Dermis blood vessel endothelial cell (primary cell): ENCODE data around the gene CER1. TPM values are rescaled to one million over a fixed set of nuclear protein-coding genes. Genes with fewer than 3 reads are reported as not detected.

ENCODE experiments used
- DNase-seq: peaks from one replicate; pipeline ENCODE4 v3.0.0; 2010
- total RNA-seq: library from RNA; depleted of rRNA; stranded (reverse); fragments of >200 nt; gene quantifications from 2 replicates; pipeline ENCODE4 v1.2.3, GENCODE V29; 2014

CER1 gene
- not detected in 2 replicates for total RNA-seq

GRCh38 chr9:14722391-14723035, at the start of gene CER1:
Gene CER1, minus strand, starts transcription at chr9:14722733. Its CDS starts 61 bp downstream, at chr9:14722672.
- no peak for DNase-seq

- DNase-seq, result no peak
These were observed 48.1 kb upstream of the CER1 start for GRCh38 chr9:14770592-14770991.

GRCh38 chr9:14769230-14769571, 46.7 kb upstream of the CER1 start:
- DNase-seq, result peak; percentile 84

- peak; percentile 82 for DNase-seq
These were observed 46.1 kb upstream of the CER1 start for GRCh38 chr9:14768405-14769229.

GRCh38 chr9:14766299-14766698, 43.8 kb upstream of the CER1 start:
- DNase-seq, result peak; percentile 61

- DNase-seq, result no peak
These were observed 39.1 kb upstream of the CER1 start for GRCh38 chr9:14761584-14761983.

GRCh38 chr9:14760060-14760459, 37.5 kb upstream of the CER1 start:
- DNase-seq, result no peak

GRCh38 chr9:14756291-14756690, 33.8 kb upstream of the CER1 start:
- no peak for DNase-seq

- DNase-seq, result peak; percentile 2
These were observed 30.3 kb upstream of the CER1 start for GRCh38 chr9:14752871-14753270.

GRCh38 chr9:14752271-14752670, 29.7 kb upstream of the CER1 start:
- DNase-seq, result peak; percentile 89

GRCh38 chr9:14750821-14751220, 28.3 kb upstream of the CER1 start:
- DNase-seq, result peak; percentile 62

- DNase-seq, result peak; percentile 19
These were observed 27.2 kb upstream of the CER1 start for GRCh38 chr9:14749741-14750211.

- DNase-seq, result no peak
These were observed 25.8 kb upstream of the CER1 start for GRCh38 chr9:14748373-14748772.

GRCh38 chr9:14747111-14747510, 24.6 kb upstream of the CER1 start:
- DNase-seq, result peak; percentile 34

- DNase-seq, result peak; percentile 92
These were observed 24.1 kb upstream of the CER1 start for GRCh38 chr9:14746626-14747025.

GRCh38 chr9:14744768-14745167, 22.2 kb upstream of the CER1 start:
- DNase-seq, result no peak

- DNase-seq, result no peak
These were observed 18.8 kb upstream of the CER1 start for GRCh38 chr9:14741369-14741768.

- no peak for DNase-seq
These were observed 10.6 kb upstream of the CER1 start for GRCh38 chr9:14733133-14733532.

GRCh38 chr9:14731294-14731981, 8.9 kb upstream of the CER1 start:
- no peak for DNase-seq

- no peak for DNase-seq
These were observed 7.9 kb upstream of the CER1 start for GRCh38 chr9:14730461-14730898.

GRCh38 chr9:14723301-14723700, 768 bp upstream of the CER1 start:
- no peak for DNase-seq

- no peak for DNase-seq
These were observed 3.2 kb downstream of the CER1 start for GRCh38 chr9:14719231-14719923.

GRCh38 chr9:14715102-14715501, 7.4 kb downstream of the CER1 start:
- peak; percentile 26 for DNase-seq
